Activated CD4-positive, alpha-beta T cell treated with anti-CD3 and anti-CD28 coated beads, Interleukin-2, amount 50 U/mL, for 48 hours (primary cell): ENCODE measurements around the gene KRT6C.
"Not testable (repeated sequence)": the region's sequence is repeated elsewhere in the genome, so short reads cannot be mapped to it uniquely, and the experiment has no call there.

Source experiments
- DNase-seq, 2 experiments: peaks; one replicate each; pipeline ENCODE4 v3.0.0-alpha.2; 2020

KRT6C gene

DNA sequence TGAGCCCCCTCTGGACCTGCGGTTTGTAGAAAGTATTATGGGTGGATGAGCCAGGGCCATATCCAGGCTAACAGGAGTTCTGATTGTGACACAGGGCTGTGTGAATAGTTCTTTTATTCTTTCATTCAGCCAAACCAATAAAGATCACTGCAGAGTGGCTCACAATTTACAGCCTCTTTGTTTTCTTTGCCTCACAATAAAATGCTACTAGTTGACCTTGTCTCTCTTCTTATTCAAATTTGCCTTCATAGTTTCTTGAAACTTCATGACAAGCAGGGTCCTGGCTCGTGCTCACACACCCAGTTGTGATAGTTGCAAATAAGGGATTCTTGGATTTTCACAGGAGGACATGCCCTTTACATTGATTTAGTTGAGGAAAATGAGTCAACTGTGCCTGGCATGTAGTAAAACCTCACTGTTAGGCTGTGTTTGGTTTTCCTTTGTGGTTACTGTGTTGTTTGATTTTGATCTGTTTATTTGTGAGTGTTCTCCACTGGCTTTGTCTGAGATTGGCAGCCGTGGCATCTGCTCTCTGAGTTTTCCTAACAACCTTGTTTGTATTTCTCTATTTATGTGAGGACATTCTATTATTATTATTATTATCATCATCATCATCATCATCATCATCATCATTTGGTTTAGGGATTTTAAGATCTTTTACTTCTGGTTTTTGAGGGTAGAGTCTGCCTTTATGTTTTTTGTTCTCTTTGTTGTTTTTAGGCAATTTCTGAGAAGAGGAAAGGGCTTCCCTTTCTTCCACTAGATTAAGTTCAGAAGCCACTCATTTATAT is 19.0 kb downstream of the KRT6C start:
- no peak for DNase-seq

DNA sequence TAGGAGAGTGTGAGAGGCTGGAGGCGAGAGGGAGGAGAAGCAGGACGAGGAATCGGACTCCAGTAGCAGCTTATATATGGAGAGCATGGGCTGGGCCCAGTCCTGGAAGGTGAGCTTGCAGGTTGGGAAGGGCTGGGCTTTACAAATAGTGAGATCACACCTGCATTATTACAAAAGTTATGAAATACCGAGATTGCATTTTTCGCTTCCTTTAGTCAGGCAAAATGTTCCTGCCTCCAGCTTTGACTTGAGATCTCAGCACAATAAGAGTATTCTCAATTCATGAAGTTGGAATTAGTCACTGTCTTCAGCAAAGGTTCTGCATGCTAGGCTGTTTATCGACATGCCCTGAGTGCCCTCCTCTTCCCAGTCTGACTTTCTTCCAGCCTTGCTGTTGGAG is 21.5 kb downstream of the KRT6C start, which contains the start of gene KRT6B:
Gene KRT6B, minus strand, starts transcription at position 46 of the 400 bp plus-strand sequence. CDS start 68 bp downstream, outside the sequence.
- DNase-seq, result no peak

DNA sequence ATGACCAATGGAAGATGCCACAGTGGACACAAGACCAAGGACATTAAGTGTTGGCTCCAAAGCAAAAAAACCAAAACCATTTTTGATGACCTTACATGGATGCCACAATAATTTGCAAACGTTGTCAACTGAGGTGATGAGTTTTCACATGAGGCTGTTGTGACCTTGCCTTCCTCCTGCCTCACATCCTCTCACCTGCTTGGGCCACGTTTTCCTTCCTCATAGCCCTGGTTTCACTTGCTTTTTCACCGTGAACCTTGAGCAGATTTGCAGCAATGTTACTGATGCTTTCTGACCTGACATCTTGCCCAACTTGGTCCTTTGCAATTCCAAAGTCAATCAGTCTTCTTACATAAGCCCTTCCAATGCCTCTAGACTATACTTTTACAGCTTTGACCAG is 25.4 kb downstream of the KRT6C start:
- DNase-seq, result no peak

DNA sequence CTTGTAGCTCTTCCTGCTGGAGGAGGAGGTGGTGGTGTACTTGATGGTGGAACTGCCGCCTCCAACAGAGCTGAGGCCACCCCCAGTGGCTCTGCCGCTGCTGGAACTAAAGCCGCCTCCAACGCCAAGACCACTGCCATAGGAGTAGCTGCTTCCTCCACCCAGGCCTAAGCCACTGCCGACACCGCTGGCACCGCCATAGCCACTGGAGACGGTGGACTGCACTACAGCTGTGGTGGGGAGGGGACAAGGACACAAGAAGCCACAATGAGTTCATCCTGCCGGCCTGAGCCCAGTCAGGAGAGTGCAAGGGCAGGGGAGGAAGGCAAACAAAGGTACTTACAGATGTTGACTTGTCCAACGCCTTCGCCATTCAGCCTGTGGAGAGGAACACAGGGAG is 26.4 kb downstream of the KRT6C start:
- not testable (repeated sequence) for DNase-seq

DNA sequence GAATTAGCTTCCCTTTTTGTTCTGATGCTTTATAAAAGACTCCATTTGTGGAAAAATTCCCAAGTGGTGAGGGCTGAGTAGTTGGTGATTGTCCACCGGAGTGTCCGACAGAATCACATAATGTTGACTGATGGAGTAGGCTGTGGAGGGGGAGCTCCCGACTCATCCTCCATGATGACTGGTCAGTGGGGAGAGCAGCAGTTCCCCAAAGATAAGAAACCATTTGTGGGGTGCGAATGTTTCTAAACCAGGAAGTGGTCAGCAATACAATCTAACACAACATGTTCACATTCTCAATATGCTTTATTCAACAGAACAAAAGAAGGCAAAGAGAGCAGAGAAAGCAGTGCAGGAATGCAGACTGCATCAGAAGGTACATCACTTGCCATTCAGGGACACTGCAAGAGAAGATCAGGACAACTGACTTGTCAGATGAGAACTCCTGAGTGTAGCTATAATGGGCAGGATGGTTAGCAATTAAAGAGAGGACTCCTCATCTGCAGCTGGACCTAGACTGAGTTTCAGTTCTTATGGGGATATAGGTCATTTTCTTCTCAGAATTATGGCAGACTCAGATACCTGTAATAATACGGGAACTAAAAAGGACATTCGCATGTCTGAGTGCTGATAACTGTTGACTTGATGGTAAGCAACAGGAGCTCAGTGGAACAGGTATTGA is 27.1 kb downstream of the KRT6C start:
- no peak for DNase-seq

DNA sequence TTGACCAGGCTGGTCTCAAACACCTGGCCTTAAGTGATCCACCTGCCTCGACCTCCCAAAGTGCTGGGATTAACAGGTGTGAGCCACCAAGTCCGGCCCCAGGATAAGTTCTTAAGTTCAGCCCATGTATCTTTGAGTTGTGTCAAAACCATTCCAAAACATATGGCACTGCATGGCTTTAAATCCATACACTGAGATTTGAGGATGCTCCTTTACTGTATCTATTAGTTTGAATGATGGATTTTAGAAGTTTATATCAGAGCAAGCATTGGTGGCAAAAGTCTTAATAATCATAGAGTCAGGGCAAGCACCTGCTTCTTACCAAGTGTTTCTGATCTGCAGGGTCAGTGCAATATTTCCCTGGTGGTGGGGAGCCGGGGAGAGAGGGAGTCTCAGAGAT is 27.7 kb downstream of the KRT6C start:
- DNase-seq, result no peak

DNA sequence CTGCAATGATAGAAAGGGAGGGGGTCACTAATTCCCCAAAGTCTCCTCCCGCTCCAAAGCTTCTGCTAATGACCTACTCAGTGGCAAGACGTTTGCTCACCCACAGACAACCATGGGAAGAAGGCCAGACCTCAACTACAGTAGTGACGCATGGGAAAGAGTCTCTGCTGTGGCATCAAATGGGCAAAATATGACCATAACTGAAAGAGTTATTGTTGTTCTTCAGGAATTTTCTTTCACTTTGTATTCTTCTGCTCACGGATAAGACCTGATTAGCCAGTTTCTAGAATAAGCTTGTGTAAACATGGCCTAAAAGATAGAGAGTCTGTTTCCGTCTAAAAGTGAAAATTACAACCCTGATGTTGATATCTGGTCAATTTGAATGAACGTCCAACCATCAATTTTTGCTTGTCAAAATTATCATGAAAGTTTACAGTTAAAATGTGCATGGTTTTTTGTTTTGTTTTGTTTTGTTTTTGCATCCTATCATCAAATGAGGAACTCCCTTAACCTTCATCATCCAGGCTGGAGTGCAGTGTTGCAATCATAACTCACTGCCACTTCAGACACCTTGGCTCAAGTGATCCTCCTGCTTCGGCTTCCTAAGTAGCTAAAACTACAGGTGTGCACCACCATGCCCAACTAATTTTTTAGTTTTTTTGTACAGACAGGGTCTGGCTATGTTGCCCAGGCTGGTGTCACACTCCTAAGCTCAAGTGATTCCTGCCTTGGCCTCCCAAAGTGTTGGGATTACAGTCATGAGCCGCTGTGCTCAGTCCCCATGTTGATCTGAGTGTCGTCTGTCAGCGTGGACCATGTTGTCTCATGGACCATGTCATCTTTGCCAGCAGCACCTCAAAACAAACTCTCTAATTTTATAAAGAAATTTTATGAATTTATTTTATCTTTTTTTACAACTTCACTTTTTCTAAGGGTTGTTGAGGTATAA is 28.7 kb downstream of the KRT6C start:
- no peak for DNase-seq

DNA sequence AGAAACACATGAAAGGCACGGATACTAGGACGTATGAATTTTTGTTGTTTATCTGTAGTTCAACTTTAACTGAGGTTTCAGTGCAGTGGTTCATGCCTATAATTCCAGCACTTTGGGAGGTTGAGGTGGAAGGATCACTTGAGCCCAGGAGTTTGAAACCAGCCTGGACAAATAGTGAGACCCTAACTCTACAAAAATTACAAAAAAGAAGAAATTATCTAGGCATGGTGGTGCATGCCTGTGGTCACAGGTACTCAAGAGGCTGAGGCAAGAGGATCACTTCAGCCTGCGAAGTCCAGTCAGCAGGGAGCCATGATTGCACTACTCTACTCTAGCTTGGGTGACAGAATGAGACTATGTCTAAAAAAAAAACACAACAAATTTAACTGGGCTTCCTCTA is 29.6 kb downstream of the KRT6C start:
- DNase-seq, result no peak

DNA sequence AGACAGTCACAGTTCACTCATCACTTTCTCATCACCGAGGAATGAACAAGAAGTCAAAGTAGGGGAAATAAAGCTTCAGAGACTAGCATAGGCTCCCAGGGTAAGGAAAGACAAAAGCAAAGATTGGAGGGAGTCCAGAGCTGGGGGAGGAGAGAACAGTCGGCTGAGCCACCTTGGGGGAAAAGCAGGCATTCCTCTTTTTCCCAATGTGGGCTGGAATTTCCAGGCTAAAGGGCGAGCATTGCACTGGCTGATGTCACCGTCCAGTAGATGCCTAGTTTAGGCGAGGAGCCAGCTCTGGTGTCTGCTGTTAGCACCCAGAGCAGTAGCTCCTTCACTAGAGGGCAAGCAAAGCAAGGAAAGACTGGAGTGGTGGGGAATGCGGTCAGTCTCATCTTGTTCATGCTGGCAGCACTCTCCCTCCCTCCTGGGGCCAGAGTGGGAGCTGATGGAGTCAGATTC is 31.0 kb downstream of the KRT6C start:
- no peak for DNase-seq

DNA sequence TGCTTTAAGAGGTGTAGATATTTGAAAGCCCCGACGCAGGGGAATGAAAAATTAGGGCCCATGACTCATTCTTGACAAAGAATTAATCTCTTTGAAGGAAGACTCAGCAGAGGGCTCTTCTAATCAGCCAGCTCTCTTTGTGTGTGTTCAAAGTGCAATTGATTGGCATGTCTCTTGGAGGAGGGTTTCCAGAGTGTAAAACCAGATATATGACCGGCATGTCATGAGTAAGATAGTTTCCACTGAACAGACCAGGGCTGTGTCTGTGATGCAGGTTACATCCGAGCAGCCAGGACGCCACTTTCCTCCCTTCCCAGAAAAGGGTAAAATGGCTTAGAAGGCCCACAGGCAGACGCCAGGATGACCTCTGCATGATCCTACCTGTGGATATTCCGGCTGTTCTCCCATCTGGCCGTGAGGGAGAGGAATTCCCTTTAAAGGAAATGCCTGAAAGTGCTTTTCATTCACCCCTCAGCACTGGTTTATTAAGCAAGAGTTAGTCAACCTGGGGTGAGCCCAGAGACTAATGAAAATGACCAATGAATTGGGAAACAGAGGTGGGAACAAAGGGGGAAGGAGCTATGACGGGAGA is 32.2 kb downstream of the KRT6C start:
- DNase-seq, result no peak

DNA sequence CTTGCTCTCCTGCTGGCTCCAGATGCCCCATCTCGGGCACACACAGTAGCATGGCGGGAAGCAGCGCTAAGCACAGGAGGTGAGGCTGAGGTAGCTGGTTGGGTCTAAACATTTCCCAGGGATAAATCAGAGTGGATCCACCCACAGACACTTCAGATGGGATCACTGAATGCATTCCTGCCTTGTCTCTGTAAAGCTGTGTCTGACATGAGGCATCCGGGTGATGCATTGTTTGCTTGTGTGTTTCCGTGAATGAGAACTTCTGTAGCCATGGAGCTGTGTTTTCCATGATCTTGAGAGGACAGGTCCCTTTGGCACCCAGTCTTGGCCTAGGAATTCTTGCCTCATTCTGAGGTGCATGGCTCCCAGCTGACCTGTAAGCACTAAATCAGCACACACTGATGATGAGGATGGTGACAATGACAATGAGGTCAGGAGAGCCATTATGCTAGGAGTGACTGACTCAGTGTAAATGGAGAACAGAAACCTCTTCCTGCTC is 32.7 kb downstream of the KRT6C start:
- DNase-seq, result no peak

DNA sequence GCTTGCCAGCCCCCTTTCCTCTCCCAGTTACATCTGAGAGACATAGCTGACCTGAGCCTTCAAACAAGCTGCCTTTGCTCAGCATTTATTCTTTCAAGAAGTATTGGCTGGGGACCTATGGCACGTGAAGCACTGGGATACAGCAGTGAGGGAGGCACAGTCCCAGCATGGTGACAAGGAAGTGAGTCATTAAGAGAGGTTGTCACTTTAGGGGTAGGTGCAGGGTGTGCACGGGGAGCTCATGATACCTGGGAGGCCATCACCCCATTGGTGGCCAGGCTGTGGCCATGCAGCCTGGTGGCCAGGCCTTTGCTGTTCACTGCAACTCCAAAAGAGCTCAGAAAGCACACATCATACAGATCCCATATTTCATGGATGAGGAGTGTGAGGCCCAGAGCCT is 33.8 kb downstream of the KRT6C start:
- no peak for DNase-seq

DNA sequence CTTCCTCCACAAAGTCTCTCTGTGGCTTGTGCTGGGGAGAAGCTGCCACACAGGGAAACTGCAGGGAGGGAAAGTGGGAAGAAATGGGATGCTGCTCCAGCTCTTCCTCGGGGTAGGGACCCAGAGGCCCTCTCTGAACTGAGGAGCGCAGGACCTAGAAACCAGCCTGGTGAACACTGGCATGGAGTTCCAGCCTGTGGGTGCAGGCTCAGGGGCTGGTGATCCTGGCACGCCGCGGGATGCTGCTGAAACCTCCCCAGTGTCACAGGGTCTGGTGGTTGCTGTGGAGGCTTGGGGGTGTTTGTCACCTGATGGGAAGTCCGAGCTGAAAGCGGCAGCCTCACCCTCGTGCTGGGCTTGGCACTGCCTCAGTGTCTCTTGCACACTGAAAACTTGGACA is 34.2 kb downstream of the KRT6C start:
- no peak for DNase-seq

DNA sequence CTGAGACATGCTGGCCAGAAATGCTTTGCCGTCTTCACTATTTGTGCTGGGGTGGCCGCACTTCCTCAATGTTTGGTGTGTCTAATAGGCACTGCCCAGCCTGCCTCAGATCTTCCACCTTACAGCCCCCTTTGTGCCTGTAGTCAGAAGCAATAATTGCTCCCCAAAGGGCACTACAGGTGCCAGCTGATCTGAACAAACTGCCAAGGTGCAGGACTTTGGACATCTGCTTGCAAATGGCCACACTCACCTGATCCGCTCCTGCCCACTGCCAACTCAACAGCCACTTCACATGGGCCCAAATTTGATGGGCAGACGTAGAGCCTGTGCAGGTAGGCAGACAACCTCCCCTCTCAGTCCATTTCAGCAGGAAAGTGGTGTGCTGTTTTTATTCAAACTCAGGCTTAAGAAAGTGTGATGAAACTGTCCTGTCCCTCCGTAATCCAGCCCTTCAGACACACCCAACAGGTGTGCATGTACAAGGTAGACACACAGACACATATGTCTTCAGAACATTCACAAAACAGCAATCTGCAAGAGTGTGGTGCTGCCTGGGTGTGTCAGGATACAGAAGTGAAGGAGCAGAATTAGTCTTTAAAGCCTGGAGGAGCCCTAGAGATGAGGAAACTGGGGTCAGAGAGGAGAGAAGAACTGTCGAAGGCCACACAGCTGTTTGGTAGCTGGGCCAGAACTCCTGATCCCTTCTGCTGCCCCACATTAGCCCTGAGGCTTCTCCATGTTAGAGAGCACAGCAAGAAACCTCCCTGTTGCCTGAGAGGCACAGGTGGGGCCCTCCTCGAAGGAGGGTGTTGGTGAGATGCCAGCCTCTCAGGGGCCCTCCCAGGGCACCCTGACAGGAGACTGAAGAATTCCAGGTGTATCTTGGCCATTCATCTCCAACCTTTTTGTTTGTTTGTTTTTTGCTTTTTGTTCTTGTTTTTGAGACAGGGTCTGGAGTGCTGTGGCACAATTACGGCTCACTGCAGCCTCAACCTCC is 35.0 kb downstream of the KRT6C start:
- DNase-seq, result no peak

DNA sequence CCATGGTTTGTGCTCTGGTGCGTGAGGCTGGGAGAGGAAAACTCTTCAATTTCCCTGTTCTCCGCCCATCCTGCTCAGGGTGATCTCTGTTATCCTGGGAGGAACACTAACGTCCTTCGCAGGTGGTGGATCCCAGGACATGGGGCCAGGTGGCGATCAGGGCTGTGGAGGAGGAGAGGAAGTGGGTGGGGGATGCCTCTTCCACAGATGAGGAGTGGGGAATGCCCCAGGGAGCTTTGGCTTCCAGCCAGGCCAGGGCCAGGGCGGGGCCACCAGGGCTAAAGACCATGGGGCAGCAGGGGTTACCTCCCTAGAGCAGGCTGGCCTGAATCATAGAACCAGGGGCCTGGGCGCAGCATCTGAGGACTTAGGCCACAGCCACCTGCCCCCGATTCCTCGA is 36.1 kb downstream of the KRT6C start:
- DNase-seq, result no peak

DNA sequence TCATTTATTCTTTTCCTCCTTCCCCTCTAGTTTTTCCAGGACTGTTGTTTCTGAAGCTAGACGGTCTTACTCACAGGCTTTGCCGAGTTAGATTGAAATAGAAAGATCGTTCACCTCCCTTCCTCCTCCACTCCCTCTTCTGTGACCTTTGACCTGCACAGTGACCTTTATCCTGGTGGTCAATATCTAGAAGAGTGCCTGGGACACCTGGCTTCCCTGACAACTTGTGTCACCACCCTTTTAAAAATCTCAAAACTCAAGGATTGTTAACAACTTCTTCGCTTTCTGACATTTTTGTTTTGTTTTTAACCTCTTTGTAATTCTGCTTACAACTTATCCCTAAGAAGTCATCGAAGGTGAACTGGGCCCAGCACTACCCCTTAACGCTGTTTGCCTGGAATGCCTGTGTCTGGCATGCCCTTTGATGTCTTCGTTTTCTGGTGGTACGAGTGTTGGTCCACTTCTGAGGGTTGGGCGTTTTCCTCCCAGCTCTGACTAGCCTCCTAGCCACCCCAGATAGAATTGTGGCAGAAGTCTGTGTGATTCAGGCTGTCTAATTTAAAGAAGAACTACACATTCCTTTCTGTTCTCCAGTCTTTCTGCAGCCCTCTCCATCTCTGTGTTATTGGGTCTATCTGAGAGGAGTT is 36.7 kb downstream of the KRT6C start:
- DNase-seq, result no peak

DNA sequence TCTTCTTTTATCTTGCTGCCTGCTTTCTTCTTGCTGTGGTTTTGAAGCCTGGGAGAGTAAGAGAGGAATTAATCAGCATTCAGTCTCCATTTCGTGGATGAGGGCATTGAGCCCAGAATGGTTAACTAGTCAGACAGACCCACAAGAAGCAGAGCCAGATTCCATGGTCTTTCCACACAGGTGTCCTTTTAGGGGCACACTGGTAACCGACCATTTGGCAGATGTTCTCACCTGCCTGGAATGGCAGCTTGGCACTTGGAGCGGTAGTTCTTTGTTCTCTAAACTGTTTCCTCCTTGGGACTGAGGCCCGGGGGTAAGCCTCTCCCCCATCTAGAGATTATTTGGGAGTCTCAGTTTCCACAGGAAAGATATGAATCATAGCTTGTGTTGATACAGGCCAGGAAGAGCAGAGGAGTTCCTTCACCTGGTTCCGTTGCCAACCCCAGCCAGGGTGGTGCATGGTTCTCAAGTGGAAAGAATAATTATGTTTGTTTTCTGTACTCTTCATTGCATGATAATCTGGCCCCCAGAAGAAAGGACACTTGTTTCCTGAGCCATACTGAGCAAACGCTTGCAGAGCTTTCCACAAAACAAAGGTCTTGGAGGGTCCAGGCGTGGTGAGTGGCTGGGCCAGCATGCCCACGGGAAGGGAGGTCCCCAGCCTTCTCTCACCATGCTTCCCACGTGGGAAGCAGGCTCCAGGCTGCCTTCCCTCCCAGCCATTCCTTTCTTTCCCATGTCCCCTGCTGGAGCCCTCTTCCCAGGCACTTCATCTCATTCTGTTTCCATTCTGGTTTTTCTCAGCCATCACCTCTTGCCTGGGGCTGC is 37.4 kb downstream of the KRT6C start:
- no peak for DNase-seq

DNA sequence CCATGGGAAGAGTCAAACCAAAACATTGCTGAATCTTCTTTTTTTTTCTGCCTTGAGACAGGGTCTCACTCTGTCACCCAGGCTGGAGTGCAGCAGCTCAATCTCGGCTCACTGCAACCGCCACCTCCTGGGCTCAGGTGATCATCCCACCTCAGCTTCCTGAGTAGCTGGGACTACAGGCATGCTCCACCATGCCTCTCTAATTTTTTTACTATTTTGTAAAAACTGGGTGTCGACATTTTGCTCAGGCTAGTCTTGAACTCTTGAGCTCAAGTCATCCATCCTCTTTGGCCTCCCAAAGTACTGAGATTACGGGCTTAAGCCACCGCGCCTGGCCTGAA is 38.0 kb downstream of the KRT6C start:
- DNase-seq, result no peak

DNA sequence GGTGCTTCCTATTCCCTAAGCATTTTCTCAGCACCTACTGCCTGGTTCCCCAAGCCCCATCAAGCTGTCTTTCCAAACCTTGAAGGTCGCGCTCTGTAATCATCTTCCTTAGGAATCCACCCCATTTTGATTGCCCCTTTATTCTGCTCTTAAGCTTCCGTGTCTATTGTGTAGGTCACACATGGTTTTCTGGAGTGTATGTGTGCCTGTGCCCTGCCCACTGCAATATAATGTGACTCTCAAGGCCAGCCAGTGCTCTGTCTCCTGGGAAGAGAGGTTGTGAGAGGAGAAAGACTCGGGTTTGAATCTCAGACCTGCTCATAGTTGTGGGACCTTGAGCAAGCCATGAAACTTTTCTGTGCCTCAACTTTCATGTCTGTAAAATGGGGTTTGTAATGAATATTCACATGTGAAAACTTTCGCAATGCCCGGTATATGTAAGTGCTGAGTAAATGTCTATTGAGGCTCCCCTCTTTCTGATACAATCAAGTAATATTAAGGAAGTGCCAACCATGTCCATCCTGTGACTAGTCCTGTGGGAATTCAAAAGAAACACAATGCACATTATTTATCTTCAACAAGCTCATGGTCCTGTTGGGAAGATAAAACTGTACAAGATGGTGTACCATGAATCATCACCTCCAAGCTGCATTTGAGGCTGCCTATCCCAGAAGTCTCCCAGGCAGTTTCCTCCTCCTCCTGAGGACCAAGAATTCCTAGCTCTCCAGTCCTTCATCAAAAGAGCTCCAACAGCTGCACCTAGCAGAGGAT is 38.7 kb downstream of the KRT6C start:
- no peak for DNase-seq
